ENCODE measurements around the gene C1orf56.

DNA sequence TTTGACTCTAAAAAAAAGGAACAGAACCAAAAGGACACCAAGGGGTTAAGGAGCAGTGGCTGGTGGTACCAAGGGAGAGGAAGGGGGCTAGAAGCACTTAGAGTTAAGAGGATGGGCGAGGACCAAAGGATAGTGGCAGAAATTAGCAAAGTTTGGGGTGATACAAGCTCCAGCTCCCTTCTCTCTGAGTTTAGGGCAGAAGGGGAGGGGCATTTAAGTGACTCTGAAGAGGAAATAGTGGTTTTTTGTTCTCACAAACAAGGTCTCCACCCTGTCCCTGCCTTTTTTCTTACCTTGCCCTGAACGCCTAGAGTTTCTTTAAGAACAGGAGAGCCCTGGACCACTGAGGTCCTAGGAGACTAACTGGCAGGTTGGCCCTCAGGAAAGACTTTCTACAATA, 8.6 kb downstream of the C1orf56 start:
- TF ChIP-seq, protein P1, sequence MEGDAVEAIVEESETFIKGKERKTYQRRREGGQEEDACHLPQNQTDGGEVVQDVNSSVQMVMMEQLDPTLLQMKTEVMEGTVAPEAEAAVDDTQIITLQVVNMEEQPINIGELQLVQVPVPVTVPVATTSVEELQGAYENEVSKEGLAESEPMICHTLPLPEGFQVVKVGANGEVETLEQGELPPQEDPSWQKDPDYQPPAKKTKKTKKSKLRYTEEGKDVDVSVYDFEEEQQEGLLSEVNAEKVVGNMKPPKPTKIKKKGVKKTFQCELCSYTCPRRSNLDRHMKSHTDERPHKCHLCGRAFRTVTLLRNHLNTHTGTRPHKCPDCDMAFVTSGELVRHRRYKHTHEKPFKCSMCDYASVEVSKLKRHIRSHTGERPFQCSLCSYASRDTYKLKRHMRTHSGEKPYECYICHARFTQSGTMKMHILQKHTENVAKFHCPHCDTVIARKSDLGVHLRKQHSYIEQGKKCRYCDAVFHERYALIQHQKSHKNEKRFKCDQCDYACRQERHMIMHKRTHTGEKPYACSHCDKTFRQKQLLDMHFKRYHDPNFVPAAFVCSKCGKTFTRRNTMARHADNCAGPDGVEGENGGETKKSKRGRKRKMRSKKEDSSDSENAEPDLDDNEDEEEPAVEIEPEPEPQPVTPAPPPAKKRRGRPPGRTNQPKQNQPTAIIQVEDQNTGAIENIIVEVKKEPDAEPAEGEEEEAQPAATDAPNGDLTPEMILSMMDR (IDR thresholded peaks at IDR 0.05) = no peak
- TF ChIP-seq POLR2A (IDR thresholded peaks at IDR 0.05) = no peak

Data from heart left ventricle (tissue), 13 donors.